ENCODE measurements around the gene TRERF1.

DNA sequence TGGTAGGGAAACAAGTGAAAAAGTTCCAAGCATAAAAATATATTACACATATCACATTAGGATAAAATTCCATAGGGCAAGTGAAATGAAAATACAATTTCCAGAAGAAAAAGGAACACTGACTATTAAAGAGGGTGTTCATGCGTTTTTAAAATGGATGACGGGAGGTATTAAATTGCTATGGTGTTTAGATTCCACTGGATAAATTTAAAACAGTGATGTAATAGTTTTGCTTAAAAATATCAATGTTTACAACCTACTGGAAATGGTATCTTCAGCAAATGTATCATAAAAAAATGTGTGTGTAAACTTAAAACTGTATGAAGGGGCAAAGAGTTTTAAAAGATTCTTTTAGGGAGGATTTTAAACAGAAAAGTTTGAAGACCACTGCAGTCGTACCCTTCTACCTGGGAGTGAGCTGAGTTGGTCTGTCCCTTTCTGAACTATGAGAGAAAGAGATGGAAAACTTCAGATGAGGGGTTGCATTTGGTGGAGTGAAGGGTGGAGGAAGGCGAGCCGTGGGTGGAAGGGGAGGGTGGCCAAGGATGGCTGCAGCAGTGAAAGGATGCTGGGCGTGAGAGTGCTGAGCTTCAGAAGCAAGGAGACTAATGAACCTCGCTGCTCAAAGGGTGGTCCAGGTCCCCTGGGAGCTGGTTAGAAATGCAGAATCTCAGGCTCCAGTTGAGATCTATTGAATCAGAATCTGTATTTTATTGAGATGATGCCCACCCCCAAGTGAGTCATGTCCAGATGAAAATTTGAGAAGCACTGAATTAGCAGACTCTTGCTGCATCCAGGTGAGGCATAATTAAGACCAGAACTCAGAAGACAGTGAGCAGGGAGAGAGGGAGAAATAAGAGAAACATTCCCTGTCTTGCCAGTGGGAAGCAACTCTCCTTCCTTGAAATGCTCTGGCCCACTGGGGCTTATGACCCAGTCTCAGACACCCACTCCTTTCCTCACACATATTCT lies 179.6 kb downstream of the TRERF1 start:
- TF ChIP-seq, protein P1, sequence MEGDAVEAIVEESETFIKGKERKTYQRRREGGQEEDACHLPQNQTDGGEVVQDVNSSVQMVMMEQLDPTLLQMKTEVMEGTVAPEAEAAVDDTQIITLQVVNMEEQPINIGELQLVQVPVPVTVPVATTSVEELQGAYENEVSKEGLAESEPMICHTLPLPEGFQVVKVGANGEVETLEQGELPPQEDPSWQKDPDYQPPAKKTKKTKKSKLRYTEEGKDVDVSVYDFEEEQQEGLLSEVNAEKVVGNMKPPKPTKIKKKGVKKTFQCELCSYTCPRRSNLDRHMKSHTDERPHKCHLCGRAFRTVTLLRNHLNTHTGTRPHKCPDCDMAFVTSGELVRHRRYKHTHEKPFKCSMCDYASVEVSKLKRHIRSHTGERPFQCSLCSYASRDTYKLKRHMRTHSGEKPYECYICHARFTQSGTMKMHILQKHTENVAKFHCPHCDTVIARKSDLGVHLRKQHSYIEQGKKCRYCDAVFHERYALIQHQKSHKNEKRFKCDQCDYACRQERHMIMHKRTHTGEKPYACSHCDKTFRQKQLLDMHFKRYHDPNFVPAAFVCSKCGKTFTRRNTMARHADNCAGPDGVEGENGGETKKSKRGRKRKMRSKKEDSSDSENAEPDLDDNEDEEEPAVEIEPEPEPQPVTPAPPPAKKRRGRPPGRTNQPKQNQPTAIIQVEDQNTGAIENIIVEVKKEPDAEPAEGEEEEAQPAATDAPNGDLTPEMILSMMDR (IDR thresholded peaks at IDR 0.05; ENCODE audit: low read length): no peak
- TF ChIP-seq EZH2 (IDR thresholded peaks at IDR 0.05; ENCODE audit: borderline replicate concordance, low read length): no peak

Measured in OCI-LY1 (cell line).